ENCODE results near the gene CPNE6. TPM values are rescaled to one million over a fixed set of nuclear protein-coding genes. Genes with fewer than 3 reads are reported as not detected.

The CPNE6 gene
- total and polyA plus RNA-seq, 8 donors, result 0.12 TPM; not detected in 7

- TF ChIP-seq CTCF (IDR thresholded peaks at IDR 0.05), result no peak
- H3K4me3 ChIP-seq, result no peak overlapping the region
- no peaks in the 10 kb centered on the region for H3K9me3 ChIP-seq
- no peaks in the 10 kb centered on the region for H3K36me3 ChIP-seq
- peaks cover 0 to 10% of the 10 kb centered on the region in 2 donors for H3K27me3 ChIP-seq
- no peak for DNase-seq
- intact Hi-C loops (cut with DNase I), result no loop called here
- H3K27ac ChIP-seq, result no peak overlapping the region
- H3K4me1 ChIP-seq, result peaks cover 0 to 6% of the 10 kb centered on the region in 2 donors
- ATAC-seq, result no peak
Measured at GRCh38 chr14:24087004-24087403, 15.6 kb downstream of the CPNE6 start.

GRCh38 chr14:24088095-24088494, 16.7 kb downstream of the CPNE6 start:
- H3K27me3 ChIP-seq, result no peaks in the 10 kb centered on the region
- no peaks in the 10 kb centered on the region for H3K9me3 ChIP-seq
- peaks cover 4 to 14% of the 10 kb centered on the region in 2 donors for H3K4me1 ChIP-seq
- no peak overlapping the region for H3K4me3 ChIP-seq
- intact Hi-C loops (cut with DNase I), result no loop called here
- no peak for TF ChIP-seq CTCF (IDR thresholded peaks at IDR 0.05)
- no peak for ATAC-seq
- no peaks in the 10 kb centered on the region for H3K36me3 ChIP-seq
- H3K27ac ChIP-seq, result no peak overlapping the region
- DNase-seq, result peak in 1 of 4 donors; percentile 17

GRCh38 chr14:24089890-24090289, 18.5 kb downstream of the CPNE6 start:
- Histone ChIP-seq H3K36me3 (no peaks in the 10 kb centered on the region), H3K9me3 (no peaks in the 10 kb centered on the region), H3K27me3 (no peaks in the 10 kb centered on the region), H3K27ac (no peak overlapping the region), H3K4me1 (peaks cover 4 to 25% of the 10 kb centered on the region in 2 donors), H3K4me3 (no peak overlapping the region)
- ATAC-seq (no peak), DNase-seq (no peak)
- TF ChIP-seq CTCF (IDR thresholded peaks at IDR 0.05), result no peak
- intact Hi-C loops (cut with DNase I), result loop anchor here in 1 of 2 donors (10.0 kb wide), 1 partner anchor 75 kb away; no protein-coding TSS in a partner anchor

- Histone ChIP-seq H3K27me3 (no peaks in the 10 kb centered on the region), H3K27ac (peak overlapping the region in 1 of 2 donors; percentile 95), H3K36me3 (peaks cover 0 to 4% of the 10 kb centered on the region in 2 donors), H3K9me3 (no peaks in the 10 kb centered on the region), H3K4me3 (no peak overlapping the region), H3K4me1 (peaks cover 6 to 36% of the 10 kb centered on the region in 2 donors)
- intact Hi-C loops (cut with DNase I), result loop anchor here in 1 of 2 donors (10.0 kb wide), 1 partner anchor 77 kb away; no protein-coding TSS in a partner anchor
- no peak for TF ChIP-seq CTCF (IDR thresholded peaks at IDR 0.05)
- no peak for ATAC-seq
- DNase-seq, result no peak
Measured at GRCh38 chr14:24092110-24092504, 20.7 kb downstream of the CPNE6 start.

- TF ChIP-seq CTCF (IDR thresholded peaks at IDR 0.05), result no peak
- DNase-seq (peak in 1 of 4 donors; percentile 34), ATAC-seq (no peak)
- H3K4me1 ChIP-seq, result peaks cover 6 to 36% of the 10 kb centered on the region in 2 donors
- H3K9me3 ChIP-seq, result no peaks in the 10 kb centered on the region
- no peaks in the 10 kb centered on the region for H3K27me3 ChIP-seq
- H3K4me3 ChIP-seq, result no peak overlapping the region
- peaks cover 0 to 6% of the 10 kb centered on the region in 2 donors for H3K36me3 ChIP-seq
- H3K27ac ChIP-seq, result peak overlapping the region in 1 of 2 donors; percentile 95
- intact Hi-C loops (cut with DNase I), result loop anchor here in 1 of 2 donors (10.0 kb wide), 1 partner anchor 78 kb away; no protein-coding TSS in a partner anchor
Measured at GRCh38 chr14:24092505-24093206, 21.3 kb downstream of the CPNE6 start.
